Measurements from ENCODE around the gene MINDY3.

The MINDY3 gene

DNA sequence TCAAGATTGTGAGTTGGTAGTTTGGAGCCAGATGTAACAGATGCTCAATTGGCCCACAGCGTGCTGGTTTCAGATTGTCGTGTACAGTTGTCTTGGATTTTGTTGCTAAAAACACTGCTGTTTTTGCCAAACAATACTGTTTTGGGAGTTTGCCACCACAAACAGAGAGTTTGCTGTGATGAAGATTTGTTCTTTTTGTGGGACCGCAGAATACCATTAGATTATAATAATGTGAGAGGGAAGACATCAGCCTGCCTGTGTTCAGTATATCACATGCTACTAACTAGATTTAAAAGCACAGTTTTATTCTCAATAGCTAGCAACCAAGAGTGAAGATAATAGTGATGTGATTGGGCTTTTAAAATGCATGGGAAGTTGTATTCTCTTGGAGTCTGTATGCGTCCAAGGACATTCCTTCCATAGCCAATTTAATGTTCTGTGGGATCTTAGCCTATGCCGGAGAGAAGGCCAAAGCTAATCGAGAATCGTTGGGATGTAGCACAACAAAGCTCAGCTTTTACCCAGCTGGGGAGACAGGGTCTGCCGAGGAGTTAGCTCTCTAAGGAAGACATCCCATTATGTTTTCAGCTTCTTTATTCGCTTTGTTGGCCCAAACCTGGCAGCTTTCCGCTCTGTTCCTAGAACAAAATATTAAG, 121.9 kb downstream of the MINDY3 start:
- no peak for DNase-seq (ENCODE audit: low spot score)

GRCh38 chr10:15737656-15738055, 122.7 kb downstream of the MINDY3 start:
- DNase-seq (ENCODE audit: low spot score): no peak

DNA sequence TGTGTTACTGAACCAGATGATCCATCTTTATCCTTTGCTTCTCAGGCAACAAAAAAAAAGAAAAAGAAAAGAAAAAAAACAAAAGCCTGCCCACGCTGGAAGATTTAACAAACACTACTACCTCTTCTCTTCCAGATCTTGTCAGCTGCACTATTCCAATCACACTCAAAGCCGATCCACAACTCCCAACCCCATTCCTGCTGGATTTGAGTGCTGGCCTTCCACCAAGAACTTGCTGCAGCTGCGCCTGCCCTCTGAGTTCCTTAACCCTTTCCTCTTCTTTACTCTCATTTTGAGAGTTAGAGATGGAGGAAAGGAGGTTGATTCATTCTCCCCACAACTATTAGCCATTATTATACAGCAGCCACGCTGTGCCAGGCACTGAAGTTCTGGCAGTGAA, 124.5 kb downstream of the MINDY3 start:
- no peak for DNase-seq (ENCODE audit: low spot score)

DNA sequence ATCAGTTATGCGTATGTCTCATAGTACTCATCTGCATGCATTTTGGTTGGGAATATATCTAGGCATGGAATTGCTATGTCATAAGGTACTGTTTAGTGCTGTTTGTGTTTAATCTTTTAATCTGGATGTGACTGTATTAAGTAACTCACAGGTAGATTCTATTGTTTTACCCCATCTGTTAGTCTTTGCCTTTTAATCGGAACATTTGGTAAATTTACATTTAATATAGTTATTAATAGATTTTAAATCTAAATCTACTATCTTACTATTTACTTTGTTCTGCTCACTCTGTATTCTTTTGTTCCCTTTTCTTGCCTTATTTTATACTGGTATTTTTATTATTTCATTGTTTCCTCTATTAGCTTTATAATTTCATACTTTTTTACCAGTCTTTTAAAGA, 130.0 kb downstream of the MINDY3 start:
- no peak for DNase-seq (ENCODE audit: low spot score)

DNA sequence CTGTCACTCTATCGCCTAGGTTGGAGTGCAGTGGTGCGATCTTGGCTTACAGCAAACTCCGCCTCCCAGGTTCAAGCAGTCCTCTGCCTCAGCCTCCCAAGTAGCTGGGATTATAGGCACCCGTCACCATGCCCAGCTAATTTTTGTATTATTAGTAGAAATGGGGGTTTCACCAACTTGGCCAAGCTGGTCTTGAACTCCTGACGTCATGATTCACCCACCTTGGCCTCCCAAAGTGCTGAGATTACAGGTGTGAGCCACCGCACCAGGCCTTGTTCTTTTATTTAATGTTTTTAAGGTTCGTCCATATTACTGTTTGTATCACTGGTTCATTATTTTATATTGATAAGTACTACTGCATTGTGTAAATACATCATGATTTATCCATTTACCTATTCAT, 130.4 kb downstream of the MINDY3 start:
- DNase-seq (ENCODE audit: low spot score): no peak

All from NAMALWA (cell line).